Measurements from ENCODE around the gene CCM2.
A peak's percentile ranks its signal among the peaks of the same experiment; 100 is the strongest.
"Not testable (repeated sequence)": the region's sequence is repeated elsewhere in the genome, so short reads cannot be mapped to it uniquely, and the experiment has no call there.

CCM2 gene

DNA sequence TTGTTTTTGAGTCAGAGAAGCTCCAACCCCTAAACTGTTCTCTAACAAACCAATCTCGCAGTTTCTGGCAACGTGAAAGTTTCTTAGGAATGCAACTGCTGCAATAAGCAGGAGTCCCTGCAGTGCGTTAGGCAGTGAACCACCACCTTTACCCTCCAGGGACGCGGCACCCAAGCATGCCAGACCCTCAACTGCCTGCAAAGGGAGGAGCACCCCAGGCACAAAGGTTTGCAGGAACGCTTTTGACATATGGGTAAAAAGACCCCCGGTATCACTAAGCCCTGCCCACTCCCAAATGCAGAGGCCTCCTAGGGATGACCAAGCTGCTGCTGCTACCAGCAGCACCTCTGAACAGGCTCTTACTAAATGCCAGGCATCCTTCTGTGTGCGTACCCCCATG, 106.8 kb downstream of the CCM2 start:
- DNase-seq, result no peak

DNA sequence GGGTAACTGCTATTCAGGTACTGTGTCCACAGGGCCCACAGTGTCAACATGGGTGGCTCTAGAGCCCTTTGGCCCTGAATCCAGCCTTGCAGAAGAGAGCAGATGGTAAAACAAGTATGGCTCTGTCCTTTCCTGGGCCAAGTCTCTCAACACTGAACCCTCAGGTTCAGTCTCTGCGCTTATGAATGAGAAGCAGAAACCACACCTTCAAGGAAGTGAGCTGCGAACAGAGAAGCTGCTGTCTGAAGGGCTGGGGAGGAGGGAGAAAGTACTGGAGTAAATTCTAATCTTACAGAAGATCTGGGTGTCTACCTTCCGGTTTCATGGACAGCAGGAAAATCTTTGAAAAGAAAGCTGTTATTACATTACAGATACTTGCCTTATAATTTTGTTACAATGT, 107.4 kb downstream of the CCM2 start:
- no peak for DNase-seq

DNA sequence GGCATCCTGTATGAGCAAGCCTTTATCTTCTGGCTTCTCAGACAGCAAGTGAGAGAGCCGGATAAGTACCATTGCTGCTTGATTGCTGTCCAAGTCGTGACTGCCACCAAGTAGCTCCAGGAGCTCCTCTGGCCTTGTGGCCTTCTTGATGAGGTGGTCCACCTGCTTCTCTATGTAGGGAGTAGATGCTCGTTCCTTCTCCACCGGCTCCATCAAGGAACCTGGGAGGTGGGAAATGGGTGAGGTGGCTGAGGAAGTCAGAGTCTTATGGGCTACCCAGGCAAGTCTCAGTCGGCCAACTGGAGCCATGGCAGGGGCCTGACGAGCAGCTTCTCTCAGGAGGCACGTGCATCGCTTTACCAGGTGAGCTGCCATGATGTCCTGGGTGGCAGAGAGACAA, 108.9 kb downstream of the CCM2 start:
- no peak for DNase-seq

DNA sequence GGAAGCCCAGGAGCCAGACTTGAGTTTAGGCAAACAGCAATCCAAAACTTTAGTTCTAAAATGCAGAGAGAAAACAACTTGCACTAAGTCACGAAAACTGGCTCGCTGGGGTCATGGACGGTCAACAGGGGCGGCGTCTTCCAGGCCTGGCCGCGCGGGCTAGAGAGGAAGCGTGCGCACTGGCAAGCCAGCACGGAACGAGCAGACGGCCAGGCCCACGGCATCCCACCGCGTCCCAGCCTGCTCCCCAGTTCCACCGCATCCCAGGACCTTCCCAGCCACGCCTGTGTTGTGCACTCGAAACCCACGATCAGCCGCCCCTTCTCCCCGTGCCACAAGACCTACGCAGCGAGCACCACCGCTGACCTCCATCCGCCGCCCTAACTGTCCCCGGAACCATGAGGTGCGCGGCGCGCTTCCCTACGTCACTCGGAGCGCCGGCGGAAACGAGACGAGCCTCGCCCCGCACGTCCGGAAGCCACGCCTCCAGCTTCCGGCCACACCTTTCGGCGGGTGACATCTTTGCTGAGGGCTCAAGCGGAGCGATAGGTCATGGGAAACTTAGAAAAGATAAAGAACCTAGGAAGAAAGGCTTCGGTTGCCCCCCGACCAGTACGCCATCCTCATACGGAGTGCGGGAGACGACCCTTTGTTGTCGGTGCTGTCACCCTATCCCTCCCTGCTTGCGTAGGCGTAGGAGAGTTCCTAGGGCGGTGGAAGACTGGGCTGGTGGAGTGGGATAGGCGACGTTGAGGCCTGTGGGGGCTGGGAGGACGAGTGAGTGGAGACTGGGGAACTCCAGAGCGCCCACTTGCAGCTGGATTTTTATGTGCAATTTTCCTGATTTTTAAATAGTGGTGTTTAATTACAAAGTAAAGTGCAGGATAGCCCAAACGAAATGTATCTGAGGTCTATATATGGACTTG, 111.6 kb downstream of the CCM2 start, which contains the start of gene TBRG4:
TBRG4 (minus strand) TSS at position 400 of the 926 bp plus-strand sequence. CDS start 2,460 bp downstream, outside the sequence.
- DNase-seq, result peak; percentile 92 to 94

DNA sequence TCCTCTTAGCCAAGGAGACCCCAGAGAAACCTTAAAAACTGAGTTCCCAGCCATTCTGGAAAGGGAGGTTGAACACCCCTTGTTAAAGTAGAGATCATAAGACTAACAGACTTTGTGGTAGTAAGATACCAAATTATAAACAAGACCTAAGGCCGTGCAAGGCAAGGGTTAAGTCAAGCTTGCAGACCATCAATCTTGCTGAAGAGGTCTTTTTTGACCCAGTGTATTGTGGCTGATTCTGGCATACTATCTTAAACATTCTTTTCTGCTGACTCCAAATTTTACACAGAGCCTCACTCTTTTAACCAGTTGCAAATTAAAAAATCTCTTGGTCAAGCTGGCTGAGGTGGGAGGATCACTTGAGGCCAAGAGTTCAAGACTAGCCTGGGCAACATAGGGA, 112.6 kb downstream of the CCM2 start:
- DNase-seq, result no peak

DNA sequence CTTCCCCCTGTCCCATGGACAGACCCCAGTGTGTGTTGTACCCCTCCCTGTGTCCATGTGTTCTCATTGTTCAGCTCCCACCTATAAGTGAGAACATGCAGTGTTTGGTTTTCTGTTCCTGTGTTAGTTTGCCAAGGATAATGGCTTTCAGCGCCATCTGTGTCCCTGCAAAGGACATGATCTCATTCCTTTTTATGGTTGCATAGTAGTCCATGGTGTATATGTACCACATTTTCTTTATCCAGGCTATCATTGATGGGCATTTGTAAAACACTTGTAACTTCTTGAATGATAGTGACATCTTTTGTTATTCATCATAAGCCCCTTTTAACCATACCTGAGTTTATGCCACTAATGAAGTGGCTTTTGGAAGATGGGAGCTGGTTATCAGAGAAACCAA, 114.3 kb downstream of the CCM2 start:
- DNase-seq, result not testable (repeated sequence)

DNA sequence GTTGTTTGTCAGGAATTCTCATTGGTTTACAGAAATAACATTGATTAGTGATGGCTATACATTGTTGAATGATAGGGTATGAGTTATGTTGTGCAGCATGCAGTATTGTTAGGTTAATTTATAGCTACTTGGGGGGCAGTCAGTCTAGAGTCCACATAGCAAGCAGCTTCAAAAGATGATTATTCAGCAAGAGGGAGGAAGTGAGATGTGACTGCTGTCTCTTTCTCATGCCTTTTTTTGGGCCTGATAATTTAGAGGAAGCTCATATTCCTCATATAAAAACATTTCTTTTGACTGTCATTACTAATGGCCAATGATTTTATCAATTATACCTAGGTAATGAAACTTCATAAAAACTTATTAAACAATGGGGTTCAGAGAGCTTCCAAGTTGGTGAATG, 114.9 kb downstream of the CCM2 start:
- DNase-seq, result no peak

DNA sequence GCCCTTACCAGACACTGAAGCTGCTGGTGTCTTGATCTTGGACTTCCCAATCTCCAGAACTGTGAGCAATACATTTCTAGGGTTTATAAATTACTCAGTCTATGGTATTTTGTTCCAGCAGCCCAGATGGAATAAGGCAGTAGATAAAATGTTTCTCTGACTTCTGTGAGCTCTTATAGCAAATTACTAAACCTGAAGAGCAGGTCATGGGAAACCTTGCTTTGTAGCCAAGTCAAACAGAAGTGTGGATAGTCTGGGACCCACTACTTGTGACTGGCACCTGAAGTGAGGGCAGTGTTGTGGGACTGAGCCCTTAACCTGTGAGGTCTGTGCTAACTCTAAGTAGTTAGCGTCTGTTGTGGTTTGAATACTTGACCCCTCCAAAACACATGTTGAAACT, 116.0 kb downstream of the CCM2 start:
- DNase-seq, result no peak

DNA sequence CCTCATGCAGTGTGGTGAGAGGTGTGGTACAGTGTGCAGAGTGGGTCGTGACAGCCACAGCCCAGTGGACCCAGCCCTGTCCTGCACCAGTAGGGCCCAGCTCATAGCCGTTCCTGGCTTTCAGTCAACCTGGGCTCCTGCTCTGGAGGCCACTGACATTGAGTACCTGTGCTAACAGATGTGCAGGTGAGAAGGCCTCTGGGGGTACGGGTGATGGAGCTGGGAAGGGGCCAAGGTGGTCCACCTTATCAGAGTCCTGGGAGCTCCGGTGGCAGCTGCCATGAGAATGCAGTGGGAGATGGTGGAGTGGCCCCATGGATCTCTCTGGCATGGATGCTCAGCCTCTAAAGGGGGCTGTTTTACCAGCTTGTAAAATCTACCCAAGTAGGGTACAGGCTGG, 117.6 kb downstream of the CCM2 start:
- no peak for DNase-seq

DNA sequence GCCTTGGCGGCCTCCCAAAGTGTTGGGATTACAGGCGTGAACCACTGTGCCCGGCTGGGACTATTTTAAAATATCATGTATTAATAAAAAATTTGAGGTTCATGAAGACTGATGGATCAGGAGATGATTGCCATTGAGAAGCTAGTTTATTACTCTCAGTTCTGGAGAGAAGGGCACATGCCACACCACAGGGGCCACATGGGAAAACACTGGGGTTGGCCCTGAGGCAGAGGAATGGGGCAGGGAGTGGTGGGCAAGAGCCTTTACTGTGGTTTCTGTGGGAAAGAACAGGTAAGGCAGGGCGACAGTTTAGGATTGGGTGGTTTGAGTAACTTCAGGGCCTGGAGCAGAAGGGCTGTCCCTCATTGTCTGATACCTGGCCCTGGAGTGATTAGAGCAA, 118.3 kb downstream of the CCM2 start:
- DNase-seq, result no peak

DNA sequence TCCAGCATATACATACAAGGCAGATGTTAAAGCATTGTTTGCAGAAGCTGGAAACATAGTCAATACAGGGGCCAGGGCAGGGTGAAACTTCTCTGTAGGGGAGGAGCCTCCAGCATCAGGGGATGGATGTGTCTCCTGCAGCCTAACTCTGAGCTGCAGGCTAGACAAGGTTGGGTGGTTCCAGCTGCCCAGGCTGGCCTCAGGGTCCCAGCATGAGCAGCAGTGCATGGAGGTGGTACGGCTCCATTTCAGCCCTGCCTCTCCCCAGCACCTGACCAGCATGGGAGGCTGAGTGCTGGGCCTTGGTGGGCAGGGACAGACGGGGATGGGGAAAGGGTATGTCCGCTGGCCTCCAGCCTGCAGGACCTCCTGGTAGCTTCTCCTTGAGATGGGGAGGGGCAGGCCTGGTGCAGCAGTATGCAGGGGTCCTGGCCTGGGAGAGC, 118.9 kb downstream of the CCM2 start:
- DNase-seq, result no peak

DNA sequence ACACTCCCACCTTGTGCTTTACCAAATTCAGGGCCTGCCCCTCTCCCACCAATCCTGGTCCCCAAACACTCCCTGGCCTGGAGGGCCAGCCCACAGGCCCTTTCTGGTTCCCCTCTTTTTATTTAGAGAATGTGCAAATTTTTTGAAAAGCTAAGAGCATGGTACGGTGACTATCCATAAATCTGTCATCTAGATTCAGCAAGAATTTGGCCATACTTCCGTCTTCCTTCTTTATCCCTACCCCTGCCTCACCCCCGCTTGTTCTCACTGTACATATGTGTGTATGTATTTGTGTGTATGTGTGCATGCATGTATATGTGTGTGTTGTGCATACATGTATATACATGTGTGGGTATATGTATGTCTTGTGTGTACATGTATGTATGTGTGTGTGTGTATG, 119.5 kb downstream of the CCM2 start:
- DNase-seq, result no peak

DNA sequence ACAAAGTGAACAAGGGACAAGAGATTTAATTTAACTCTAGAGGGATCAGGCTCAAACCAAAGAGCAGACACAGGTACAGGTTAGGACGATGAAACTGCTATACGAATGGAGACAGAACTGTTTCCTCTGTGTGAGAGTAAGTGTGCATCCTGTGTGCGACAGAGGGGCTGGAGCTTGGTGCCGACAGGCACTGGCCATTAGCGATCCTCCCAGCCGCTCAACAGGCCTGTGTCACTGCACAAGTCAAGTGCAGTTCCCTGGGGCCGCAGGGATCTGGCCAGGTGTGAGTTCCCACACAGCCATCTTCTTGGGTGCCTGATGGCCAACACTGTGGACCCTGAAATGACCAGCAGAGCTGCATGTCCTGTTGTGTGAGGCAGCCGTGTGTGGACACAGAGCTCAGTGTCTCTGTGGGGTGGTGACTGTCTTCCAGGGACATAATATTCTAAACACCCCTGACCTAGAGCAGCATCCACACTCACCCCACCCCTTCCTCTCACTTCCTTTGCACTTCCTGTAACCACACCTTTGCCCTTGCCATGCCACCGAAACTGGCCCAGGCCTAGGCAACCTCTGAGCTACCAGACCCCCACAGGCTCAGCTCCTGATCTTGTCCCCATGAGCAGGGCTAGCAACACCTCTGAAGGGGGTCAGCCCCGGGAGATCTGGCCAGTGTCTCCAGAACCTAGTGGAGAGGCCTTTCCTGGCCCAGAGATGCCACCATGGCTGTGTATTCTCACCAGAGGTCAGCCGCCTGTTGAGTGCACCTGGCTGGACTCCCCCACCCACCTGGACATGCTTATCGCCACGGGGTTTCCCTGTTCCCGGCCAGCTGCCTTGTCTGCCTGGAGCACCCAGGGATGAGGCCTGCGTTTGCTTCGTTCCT, 123.2 kb downstream of the CCM2 start:
- DNase-seq, result peak in 1 of 2 donors; percentile 46

DNA sequence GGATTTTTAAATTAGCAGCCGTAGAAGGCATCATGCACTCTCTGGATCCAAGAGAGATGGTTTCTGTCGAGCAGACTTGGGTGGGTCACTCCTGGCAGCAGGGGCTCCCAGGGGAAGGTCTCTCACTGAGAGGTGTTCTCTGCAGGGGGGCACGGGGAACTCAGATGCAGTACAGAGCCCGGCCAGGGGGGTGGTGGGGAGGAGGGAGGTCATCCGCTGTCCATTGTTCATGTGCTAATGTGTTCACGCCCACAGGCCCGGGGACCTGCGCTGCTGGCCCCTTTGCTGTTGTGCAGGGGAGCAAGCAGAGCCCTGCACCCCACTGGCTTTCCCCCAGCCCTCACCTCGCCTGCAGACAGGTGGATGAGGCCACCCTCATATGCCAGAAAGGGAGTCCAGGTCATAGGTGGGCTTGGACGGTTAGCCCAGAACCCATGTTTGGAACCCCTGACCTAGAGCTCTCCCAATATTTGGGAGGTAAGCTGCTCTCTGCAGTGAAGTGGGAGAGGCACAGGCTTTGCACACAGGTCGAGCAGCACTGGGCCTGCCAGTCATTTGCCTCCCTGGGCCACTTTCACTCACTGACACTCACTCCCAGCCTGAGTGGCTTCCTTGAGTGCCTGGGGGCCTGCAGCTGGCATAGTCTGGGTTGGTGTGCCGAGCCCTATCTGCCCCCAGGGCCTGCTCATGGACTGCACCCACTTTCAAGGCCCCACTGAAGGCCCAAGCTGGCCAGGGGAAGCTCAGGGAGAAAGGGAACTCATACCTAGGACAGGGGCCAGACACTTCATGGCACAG, 124.1 kb downstream of the CCM2 start:
- no peak for DNase-seq

DNA sequence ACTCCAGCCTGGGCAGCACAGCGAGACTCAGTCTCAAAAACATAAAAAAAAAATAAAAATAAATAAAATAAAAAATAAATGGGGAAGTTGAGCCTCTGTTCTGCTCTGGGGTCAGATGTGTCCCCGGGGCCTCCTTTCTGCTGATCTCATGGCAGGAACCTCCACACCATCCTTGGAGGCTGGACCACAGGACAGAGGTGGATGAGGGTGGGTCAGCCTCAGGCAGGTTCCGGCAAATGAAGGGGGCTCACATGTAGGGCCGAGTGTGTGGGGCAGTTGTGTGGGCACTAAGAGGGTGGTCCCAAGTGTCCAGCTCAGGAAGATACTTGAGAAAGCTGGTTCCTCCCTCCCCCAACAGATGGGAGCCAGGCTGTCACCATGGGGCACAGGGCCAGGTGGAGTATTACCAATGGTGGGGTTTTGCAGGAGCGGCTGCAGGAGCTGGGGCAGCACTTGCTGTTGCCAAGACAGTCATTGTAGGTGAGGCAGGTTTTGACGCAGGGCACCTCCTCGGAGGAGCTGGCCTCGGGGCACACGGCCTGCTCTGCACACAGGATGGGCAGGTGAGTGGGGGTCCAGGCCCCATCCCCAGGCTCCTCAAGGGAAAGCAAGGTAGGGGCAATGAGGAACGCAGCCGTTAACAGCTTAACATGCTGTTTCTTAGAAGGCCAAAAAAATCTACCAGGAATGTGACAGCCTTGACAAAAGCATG, 125.3 kb downstream of the CCM2 start:
- DNase-seq, result no peak

All from CD4-positive, alpha-beta T cell treated with Interferon alpha-2 for 1 hour (primary cell).